Mucosa of rectum (tissue), 2 donors: ENCODE measurements around the gene CBLL1.

Experiments used
- H3K27ac ChIP-seq, 2 donors: one replicate each; pipeline ENCODE4 v1.7.0; 2013; ENCODE audit warnings: inconsistent platforms in 2 of 2, low read depth in 2 of 2, low read length in 2 of 2
- H3K27me3 ChIP-seq, 2 donors: one replicate each; pipeline ENCODE4 v1.7.0; 2013; ENCODE audit warnings: low read length in 2 of 2; ENCODE audit not compliant: control insufficient read depth in 2 of 2, insufficient read depth in 2 of 2
- H3K36me3 ChIP-seq, 2 donors: one replicate each; pipeline ENCODE4 v1.7.0; 2013; ENCODE audit warnings: low read length in 2 of 2; ENCODE audit not compliant: control insufficient read depth in 2 of 2, insufficient read depth in 2 of 2
- H3K4me1 ChIP-seq, 2 donors: one replicate each; pipeline ENCODE4 v1.7.0; 2013; ENCODE audit warnings: low read length in 2 of 2, mild to moderate bottlenecking in 1 of 2; ENCODE audit not compliant: control insufficient read depth in 2 of 2, insufficient read depth in 2 of 2
- H3K4me3 ChIP-seq, 2 donors: one replicate each; pipeline ENCODE4 v1.7.0; 2013; ENCODE audit warnings: low read length in 2 of 2
- H3K9ac ChIP-seq, 2 donors: one replicate each; pipeline ENCODE4 v1.7.0; 2013; ENCODE audit warnings: low read length in 2 of 2, low read depth in 1 of 2, mild to moderate bottlenecking in 1 of 2
- H3K9me3 ChIP-seq, 2 donors: one replicate each; pipeline ENCODE4 v1.7.0; 2013; ENCODE audit warnings: low read length in 2 of 2; ENCODE audit not compliant: control insufficient read depth in 2 of 2
- donor health status: healthy.
- donor health status: Normal muscosa, but diverticular disease.

Gene CBLL1

DNA sequence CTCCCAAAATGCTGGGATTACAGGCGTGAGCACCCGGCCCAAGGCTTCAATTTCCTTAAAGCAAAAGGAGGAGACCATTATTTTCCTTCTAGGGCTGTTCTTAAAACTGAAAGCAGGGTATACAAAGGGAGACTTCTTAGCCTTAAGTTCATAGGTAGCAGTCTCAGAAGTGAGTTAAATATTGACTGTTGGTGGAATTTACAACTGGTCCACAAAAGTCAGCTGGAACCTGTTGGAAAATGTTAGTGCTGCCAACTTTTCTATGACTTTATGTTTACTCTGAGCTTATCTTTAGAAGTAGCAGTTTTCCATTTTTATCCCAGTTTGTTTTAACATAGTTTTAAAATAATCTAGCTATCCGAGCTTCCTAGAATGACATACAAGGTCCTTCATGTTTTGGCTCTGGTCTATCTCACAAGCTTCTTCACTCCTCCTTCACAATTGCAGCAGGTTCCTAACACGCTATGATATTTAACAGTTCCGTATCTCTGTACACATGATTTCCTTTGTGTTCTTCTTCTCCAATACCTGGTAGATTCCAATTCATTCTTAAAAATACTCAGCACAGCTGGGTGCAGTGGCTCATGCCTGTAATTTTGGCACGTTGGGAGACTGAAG, 55.8 kb downstream of the CBLL1 start:
- Histone ChIP-seq H3K4me1 (peaks cover 0 to 3% of the 10 kb centered on the region in 2 donors), H3K36me3 (peaks cover 0 to 6% of the 10 kb centered on the region in 2 donors), H3K27ac (peak overlapping the region; percentile 45 to 66), H3K9ac (peak overlapping the region in 1 of 2 donors; percentile 59), H3K9me3 (no peaks in the 10 kb centered on the region), H3K4me3 (peak overlapping the region; percentile 55 to 67), H3K27me3 (no peaks in the 10 kb centered on the region)

DNA sequence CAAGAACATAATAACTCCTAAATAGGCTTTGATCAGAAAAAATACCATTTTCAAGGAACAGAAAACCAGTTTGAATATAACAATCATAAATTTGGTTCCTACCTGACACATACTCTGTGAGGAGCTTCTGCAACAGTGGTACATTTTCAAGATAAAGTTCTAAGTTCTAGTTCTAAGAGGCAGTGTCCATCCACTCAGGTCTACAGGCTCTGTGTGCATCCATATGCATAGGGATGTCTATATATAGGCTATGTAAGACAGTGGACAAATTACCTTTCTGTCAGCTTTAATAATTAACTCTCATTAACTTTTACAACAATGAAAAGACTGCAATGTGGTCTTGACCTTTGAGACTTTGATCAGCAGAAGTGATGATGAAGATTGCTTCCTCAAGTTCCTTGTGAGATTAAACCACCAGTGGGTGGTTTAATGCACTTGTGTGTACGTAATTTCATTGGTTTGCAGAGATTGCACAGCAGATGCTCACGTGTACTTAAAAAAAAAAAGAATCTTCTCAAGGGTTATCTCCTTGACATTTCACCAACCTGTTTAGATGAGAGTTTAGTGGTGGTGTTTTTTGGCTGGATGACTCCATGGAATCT, 59.2 kb downstream of the CBLL1 start, which contains the start of gene SLC26A3:
SLC26A3 (minus strand) TSS at position 215 of the 602 bp plus-strand sequence. CDS start 8,714 bp downstream, outside the sequence.
- peak within 1 kb of the TSS; percentile 60 to 78 for H3K27ac ChIP-seq
- no peaks in the 10 kb centered on the region for H3K27me3 ChIP-seq
- peaks cover 0 to 6% of the 10 kb centered on the region in 2 donors for H3K36me3 ChIP-seq
- no peaks in the 10 kb centered on the region for H3K9me3 ChIP-seq
- peak within 1 kb of the TSS; percentile 55 to 59 for H3K4me3 ChIP-seq
- peak within 1 kb of the TSS; percentile 39 to 49 for H3K9ac ChIP-seq
- H3K4me1 ChIP-seq: peaks cover 0 to 7% of the 10 kb centered on the region in 2 donors

DNA sequence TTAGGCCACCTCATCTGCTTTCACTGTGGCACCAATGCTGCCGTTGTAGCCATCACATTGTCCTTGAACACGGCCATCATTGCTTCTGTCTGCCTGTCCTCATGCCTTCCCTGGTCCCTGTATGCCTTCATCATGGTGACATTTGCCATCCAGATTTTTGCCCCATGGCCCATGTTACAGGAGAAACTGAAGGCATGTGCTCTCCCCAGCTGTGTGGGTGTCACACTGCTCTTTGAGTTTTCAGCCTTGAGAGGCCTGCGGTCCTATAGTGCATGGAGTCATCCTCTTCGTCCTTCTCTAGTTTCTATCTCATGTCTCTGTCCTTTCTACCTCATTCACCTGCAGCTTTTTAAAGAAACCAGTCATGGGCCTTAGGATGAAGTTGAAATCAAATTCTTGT, 65.2 kb downstream of the CBLL1 start:
- Histone ChIP-seq H3K4me3 (no peak overlapping the region), H3K9me3 (no peaks in the 10 kb centered on the region), H3K9ac (no peak overlapping the region), H3K27me3 (no peaks in the 10 kb centered on the region), H3K36me3 (no peaks in the 10 kb centered on the region), H3K27ac (no peak overlapping the region), H3K4me1 (peaks cover 0 to 7% of the 10 kb centered on the region in 2 donors)

DNA sequence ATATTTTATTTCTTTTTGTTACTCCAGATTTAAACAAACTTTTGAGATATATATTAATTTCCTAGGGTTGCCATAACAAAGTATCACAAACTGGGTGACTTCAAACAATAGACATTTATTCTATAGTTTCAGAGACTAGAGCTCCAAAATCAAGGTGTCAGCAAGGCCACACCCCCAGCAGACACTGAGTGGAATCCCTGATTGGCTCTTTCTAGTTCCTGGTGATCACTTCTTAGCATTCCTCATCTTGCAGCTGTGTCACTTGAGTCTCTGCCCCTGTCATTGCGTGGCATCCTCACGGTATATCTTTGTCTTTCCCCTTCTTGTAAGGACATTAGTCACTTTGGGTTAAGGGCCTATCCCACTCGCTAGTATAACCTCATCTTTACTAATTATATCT, 66.7 kb downstream of the CBLL1 start:
- Histone ChIP-seq H3K27ac (no peak overlapping the region), H3K9ac (no peak overlapping the region), H3K4me3 (no peak overlapping the region), H3K27me3 (no peaks in the 10 kb centered on the region), H3K9me3 (no peaks in the 10 kb centered on the region), H3K4me1 (peaks cover 0 to 5% of the 10 kb centered on the region in 2 donors), H3K36me3 (no peaks in the 10 kb centered on the region)
